ENCODE data around the gene SLC22A13.

Gene SLC22A13

GRCh38 chr3:38253704-38254103 lies 11.9 kb upstream of the SLC22A13 start:
- Histone ChIP-seq H3K9me3 (ENCODE audit: low read length) (no peaks in the 10 kb centered on the region), H3K9me2 (ENCODE audit: low read depth, low read length) (no peaks in the 10 kb centered on the region), H4K20me1 (ENCODE audit: insufficient read depth, low read length) (no peaks in the 10 kb centered on the region), H3K4me1 (ENCODE audit: insufficient read depth, low read length, severe bottlenecking) (no peaks in the 10 kb centered on the region), H3K27me3 (ENCODE audit: insufficient read depth, low read length) (no peaks in the 10 kb centered on the region), H3K36me3 (ENCODE audit: insufficient read depth, low read length) (peaks cover 71% of the 10 kb centered on the region), H3K4me2 (ENCODE audit: low read length) (no peak overlapping the region), H2AFZ (ENCODE audit: low read length) (no peak overlapping the region), H3F3A (ENCODE audit: insufficient read depth, low read length) (no peaks in the 10 kb centered on the region), H3K79me2 (ENCODE audit: insufficient read depth, low read length) (no peaks in the 10 kb centered on the region), H3K4me3 (ENCODE audit: low read depth, low read length, poor library complexity, severe bottlenecking) (no peak overlapping the region), H3K9ac (ENCODE audit: low read length) (no peak overlapping the region), H3K27ac (ENCODE audit: low read depth, low read length, poor library complexity, severe bottlenecking) (no peak overlapping the region)
- TF ChIP-seq EZH2 (IDR thresholded peaks at IDR 0.05; ENCODE audit: borderline replicate concordance, low read length) = no peak
- no peak for TF ChIP-seq CTCF (IDR thresholded peaks at IDR 0.05; ENCODE audit: low read length)

GRCh38 chr3:38254872-38255271 lies 10.7 kb upstream of the SLC22A13 start:
- Histone ChIP-seq H4K20me1 (ENCODE audit: insufficient read depth, low read length) (no peaks in the 10 kb centered on the region), H3K4me1 (ENCODE audit: insufficient read depth, low read length, severe bottlenecking) (no peaks in the 10 kb centered on the region)
- TF ChIP-seq CTCF (IDR thresholded peaks at IDR 0.05; ENCODE audit: low read length) = no peak
- TF ChIP-seq EZH2 (IDR thresholded peaks at IDR 0.05; ENCODE audit: borderline replicate concordance, low read length) = no peak

GRCh38 chr3:38255627-38256026 lies 10.0 kb upstream of the SLC22A13 start:
- Histone ChIP-seq H3K79me2 (ENCODE audit: insufficient read depth, low read length) (no peaks in the 10 kb centered on the region), H3K4me1 (ENCODE audit: insufficient read depth, low read length, severe bottlenecking) (no peaks in the 10 kb centered on the region), H3K9me2 (ENCODE audit: low read depth, low read length) (no peaks in the 10 kb centered on the region), H3K27me3 (ENCODE audit: insufficient read depth, low read length) (no peaks in the 10 kb centered on the region), H3K36me3 (ENCODE audit: insufficient read depth, low read length) (peaks cover 54% of the 10 kb centered on the region), H3K4me2 (ENCODE audit: low read length) (no peak overlapping the region), H3K9ac (ENCODE audit: low read length) (no peak overlapping the region), H3K4me3 (ENCODE audit: low read depth, low read length, poor library complexity, severe bottlenecking) (no peak overlapping the region), H4K20me1 (ENCODE audit: insufficient read depth, low read length) (no peaks in the 10 kb centered on the region), H2AFZ (ENCODE audit: low read length) (no peak overlapping the region), H3K27ac (ENCODE audit: low read depth, low read length, poor library complexity, severe bottlenecking) (no peak overlapping the region), H3K9me3 (ENCODE audit: low read length) (no peaks in the 10 kb centered on the region), H3F3A (ENCODE audit: insufficient read depth, low read length) (no peaks in the 10 kb centered on the region)
- no peak for TF ChIP-seq EZH2 (IDR thresholded peaks at IDR 0.05; ENCODE audit: borderline replicate concordance, low read length)
- TF ChIP-seq CTCF (IDR thresholded peaks at IDR 0.05; ENCODE audit: low read length) = no peak

More at GRCh38 chr3:38254872-38255271, 10.7 kb upstream of the SLC22A13 start:
- no peak overlapping the region for H3K4me3 ChIP-seq (ENCODE audit: low read depth, low read length, poor library complexity, severe bottlenecking)
- no peak overlapping the region for H3K27ac ChIP-seq (ENCODE audit: low read depth, low read length, poor library complexity, severe bottlenecking)
- H3K79me2 ChIP-seq (ENCODE audit: insufficient read depth, low read length) = no peaks in the 10 kb centered on the region
- H3K36me3 ChIP-seq (ENCODE audit: insufficient read depth, low read length) = peaks cover 62% of the 10 kb centered on the region
- no peak overlapping the region for H2AFZ ChIP-seq (ENCODE audit: low read length)
- no peak overlapping the region for H3K9ac ChIP-seq (ENCODE audit: low read length)
- no peaks in the 10 kb centered on the region for H3K27me3 ChIP-seq (ENCODE audit: insufficient read depth, low read length)
- no peak overlapping the region for H3K4me2 ChIP-seq (ENCODE audit: low read length)
- H3F3A ChIP-seq (ENCODE audit: insufficient read depth, low read length) = no peaks in the 10 kb centered on the region
- H3K9me3 ChIP-seq (ENCODE audit: low read length) = no peaks in the 10 kb centered on the region
- H3K9me2 ChIP-seq (ENCODE audit: low read depth, low read length) = no peaks in the 10 kb centered on the region

Data from OCI-LY1 (cell line).